BE2C (cell line): ENCODE results near the gene DRC7.

Source experiments
- DNase-seq: peaks from one replicate; pipeline ENCODE4 v3.0.0-alpha.2; 2020
- H3K27me3 ChIP-seq: fragments of 250-450 bp; sonication (Bioruptor Pico); 2 replicates; pipeline ENCODE4 v1.5.1; 2020; ENCODE audit warnings: mild to moderate bottlenecking
- H3K36me3 ChIP-seq: fragments of 250-450 bp; sonication (Bioruptor Pico); 2 replicates; pipeline ENCODE4 v1.5.1; 2020; ENCODE audit warnings: mild to moderate bottlenecking
- H3K4me1 ChIP-seq: fragments of 250-450 bp; sonication (Bioruptor Pico); 2 replicates; pipeline ENCODE4 v1.5.1; 2020
- H3K4me3 ChIP-seq: 2 replicates; pipeline ENCODE4 v1.5.1; 2011; ENCODE audit warnings: low read depth, low read length
- H3K9me3 ChIP-seq: fragments of 250-450 bp; sonication (Bioruptor Pico); 2 replicates; pipeline ENCODE4 v1.5.1; 2020
- CTCF ChIP-seq: IDR thresholded peaks from 2 replicates; pipeline ENCODE4 v1.5.1; 2012; ENCODE audit warnings: mild to moderate bottlenecking, low read depth, low read length

Gene DRC7

DNA sequence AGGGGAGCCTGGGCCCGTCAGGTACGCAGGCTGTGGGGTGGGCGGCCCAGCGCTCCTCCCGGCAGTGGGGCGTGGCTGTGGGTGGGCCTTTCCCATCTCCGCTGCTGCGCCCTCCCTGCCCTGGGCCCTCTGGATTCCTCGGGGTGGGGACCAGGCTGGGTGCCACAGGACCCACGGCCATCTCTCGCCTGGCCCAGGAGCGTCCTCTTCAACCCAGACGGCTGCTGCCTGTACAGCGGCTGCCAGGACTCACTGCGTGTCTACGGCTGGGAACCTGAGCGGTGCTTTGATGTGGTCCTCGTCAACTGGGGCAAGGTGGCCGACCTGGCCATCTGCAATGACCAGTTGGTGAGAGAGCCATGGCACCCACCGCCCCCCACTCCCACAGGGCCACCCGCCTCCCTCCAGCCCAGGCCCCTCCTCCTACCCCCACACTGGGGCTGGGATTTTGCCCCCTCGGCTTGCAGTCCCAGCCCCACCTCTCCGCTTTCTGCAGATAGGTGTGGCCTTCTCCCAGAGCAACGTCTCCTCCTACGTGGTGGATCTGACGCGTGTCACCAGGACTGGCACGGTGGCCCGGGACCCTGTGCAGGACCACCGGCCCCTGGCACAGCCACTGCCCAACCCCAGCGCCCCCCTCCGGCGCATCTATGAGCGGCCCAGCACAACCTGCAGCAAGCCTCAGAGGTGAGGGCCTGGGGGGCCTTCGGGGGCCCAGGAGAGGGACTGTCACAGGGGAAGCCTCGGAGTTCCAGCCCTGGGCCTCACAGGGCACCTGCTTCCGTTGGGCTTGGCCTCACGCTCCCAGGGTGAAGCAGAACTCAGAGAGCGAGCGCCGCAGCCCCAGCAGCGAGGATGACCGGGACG is 58.2 kb downstream of the DRC7 start:
- Histone ChIP-seq H3K9me3 (no peaks in the 10 kb centered on the region), H3K27me3 (no peaks in the 10 kb centered on the region), H3K4me1 (no peaks in the 10 kb centered on the region), H3K36me3 (peaks cover 18% of the 10 kb centered on the region), H3K4me3 (no peak overlapping the region)
- DNase-seq = peak; percentile 8
- TF ChIP-seq CTCF = no peak

DNA sequence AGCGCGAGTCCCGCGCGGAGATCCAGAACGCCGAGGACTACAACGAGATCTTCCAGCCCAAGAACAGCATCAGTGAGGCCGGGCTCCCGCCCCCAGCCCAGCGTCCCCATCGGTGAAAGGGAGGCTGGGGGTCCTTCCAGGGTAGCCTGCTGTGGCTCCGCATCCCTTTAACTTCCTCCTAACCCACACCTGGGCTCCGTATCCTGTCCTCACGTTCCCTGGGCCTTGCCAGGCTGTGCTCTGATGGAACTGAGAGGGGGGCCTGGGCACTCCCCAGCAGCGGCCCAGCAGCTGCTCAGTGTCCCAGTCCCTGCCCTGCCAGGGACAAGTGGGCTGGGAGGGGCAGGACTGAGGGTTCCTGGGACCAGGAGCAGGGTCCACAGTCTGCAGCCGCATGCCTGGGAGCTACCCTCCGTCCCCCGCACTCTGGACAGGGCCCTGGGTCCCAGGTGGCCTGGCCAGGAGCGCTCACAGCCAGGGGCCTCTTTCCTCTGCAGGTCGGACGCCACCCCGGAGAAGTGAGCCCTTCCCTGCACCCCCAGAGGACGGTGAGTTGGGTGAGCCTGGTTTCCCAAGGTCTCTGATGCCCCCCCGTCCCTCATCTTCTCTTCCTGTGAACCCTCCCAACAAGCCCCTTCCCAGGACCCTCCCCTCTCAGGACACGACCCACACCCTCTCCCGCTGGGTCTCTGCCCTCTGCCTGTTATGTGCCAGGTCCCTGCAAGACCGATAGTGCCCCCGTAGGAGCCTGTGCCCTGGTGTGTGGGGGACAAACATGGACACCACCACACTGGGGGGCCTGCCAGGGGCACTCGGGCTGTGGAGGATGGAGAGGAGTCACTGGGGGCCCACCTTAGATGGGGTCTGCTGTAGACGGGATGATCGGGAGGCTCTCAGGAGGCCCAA is 59.1 kb downstream of the DRC7 start:
- Histone ChIP-seq H3K9me3 (no peaks in the 10 kb centered on the region), H3K4me1 (no peaks in the 10 kb centered on the region), H3K36me3 (peaks cover 19% of the 10 kb centered on the region), H3K27me3 (no peaks in the 10 kb centered on the region), H3K4me3 (no peak overlapping the region)
- peak; percentile 11 for DNase-seq
- TF ChIP-seq CTCF = no peak

DNA sequence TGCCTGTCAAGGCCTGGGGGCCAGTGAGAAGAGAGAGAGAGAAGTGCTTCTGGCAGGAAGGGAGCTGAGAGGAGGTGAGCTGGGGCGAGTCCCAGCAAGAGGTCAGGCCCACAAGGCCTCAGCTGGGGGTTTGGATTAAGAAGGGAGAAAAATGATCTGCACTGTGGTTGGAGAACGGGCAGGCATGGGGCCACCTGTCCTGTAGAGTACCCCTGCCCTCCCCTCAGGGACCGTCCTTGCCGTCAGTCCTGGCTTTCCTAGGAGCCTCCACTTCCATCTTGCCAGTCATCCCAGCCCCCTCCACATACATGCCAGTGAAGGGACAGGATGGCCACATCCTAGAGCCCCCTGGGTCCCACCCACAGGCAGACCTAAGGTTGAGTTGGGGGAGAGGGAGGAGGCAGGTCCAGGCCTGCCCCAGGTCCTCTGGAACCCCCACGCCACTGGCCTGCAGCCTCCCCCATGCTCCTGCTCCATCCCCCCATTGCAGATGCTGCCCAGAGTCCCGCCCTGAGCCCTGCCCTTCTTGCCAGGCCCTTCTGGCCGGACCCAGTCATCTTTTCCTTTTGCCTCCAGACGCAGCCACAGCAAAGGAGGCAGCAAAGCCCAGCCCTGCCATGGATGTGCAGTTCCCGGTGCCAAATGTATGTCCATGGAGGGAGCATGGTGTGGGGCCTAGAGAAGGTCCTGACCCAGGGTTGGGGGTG is 59.9 kb downstream of the DRC7 start:
- Histone ChIP-seq H3K27me3 (no peaks in the 10 kb centered on the region), H3K4me3 (no peak overlapping the region), H3K36me3 (peaks cover 20% of the 10 kb centered on the region), H3K9me3 (no peaks in the 10 kb centered on the region), H3K4me1 (no peaks in the 10 kb centered on the region)
- no peak for TF ChIP-seq CTCF
- DNase-seq = no peak

DNA sequence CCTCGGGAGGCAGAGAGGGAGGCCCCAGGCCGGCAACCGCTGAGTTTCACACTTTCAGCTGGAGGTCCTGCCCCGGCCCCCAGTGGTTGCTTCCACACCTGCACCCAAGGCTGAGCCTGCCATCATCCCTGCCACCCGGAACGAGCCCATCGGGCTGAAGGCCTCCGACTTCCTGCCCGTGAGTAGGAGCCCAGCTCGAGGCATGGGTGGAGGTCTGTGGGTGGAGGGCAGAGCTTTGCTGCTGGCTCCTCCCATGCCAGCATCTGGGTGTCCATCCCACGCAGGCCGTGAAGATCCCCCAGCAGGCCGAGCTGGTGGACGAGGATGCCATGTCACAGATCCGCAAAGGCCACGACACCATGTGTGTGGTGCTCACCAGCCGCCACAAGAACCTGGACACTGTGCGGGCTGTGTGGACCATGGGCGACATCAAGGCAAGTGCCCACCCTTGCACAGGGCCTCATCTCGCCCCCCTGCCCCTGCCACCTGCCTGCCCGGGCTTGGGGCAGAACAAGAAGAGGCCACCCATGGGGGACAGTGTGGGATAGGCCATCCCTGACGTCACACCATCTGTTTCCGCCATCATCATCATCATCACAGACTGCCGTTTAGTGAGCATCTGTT is 60.6 kb downstream of the DRC7 start:
- Histone ChIP-seq H3K36me3 (peaks cover 20% of the 10 kb centered on the region), H3K4me1 (no peaks in the 10 kb centered on the region), H3K4me3 (no peak overlapping the region), H3K9me3 (no peaks in the 10 kb centered on the region), H3K27me3 (no peaks in the 10 kb centered on the region)
- no peak for TF ChIP-seq CTCF
- DNase-seq = peak; percentile 23

- no peak for TF ChIP-seq CTCF
- H3K9me3 ChIP-seq = no peaks in the 10 kb centered on the region
- peaks cover 20% of the 10 kb centered on the region for H3K36me3 ChIP-seq
- peak; percentile 8 for DNase-seq
- H3K4me1 ChIP-seq = no peaks in the 10 kb centered on the region
- no peaks in the 10 kb centered on the region for H3K27me3 ChIP-seq
- H3K4me3 ChIP-seq = no peak overlapping the region
Measured at GRCh38 chr16:57755726-57756423, 61.3 kb downstream of the DRC7 start.
